Hair follicle dermal papilla cell (primary cell): ENCODE results near the gene GEMIN5. TPM values are rescaled to one million over a fixed set of nuclear protein-coding genes. Genes with fewer than 3 reads are reported as not detected.

Experiments
- total RNA-seq: library from RNA; depleted of rRNA; stranded (reverse); fragments of >200 nt; gene quantifications from 2 replicates; pipeline ENCODE4 v1.2.3, GENCODE V29; 2012

The GEMIN5 gene
- total RNA-seq: 15.1 and 21.6 TPM in 2 replicates

GRCh38 chr5:154937718-154938466, at the start of gene GEMIN5:
GEMIN5 (minus strand) TSS chr5:154938211; CDS start chr5:154938133, 78 bp downstream.

GRCh38 chr5:154940772-154941620, 3.0 kb upstream of the GEMIN5 start, which contains the start of gene MRPL22:
MRPL22 (plus strand) TSS chr5:154941073; CDS start chr5:154941111, 38 bp downstream.

GRCh38 chr5:154858297-154858971, 79.6 kb downstream of the GEMIN5 start, which contains the start of gene CNOT8:
CNOT8 (plus strand) TSS chr5:154858627; CDS start chr5:154863279, 4,652 bp downstream.

GRCh38 chr5:154850255-154851062, 87.6 kb downstream of the GEMIN5 start, which contains the start of gene FAXDC2:
FAXDC2 (minus strand) TSS chr5:154850603; CDS start chr5:154838178, 12,425 bp downstream.

Other genes starting within 250 kb of the GEMIN5 start
- 140 TPM in 2 replicates for gene LARP1, start 182.8 kb downstream of the GEMIN5 start, total RNA-seq
- 8.1 and 10.0 TPM in 2 replicates for gene FAXDC2, start 87.6 kb downstream of the GEMIN5 start, total RNA-seq
- gene CNOT8, start 79.6 kb downstream of the GEMIN5 start, total RNA-seq: 45.3 and 48.5 TPM in 2 replicates
- gene MRPL22, start 2.9 kb upstream of the GEMIN5 start, total RNA-seq: 12.2 and 12.9 TPM in 2 replicates
- gene KIF4B, start 75.5 kb upstream of the GEMIN5 start, total RNA-seq: under 0.01 TPM in 1 of 2 replicates, not detected in the other